Stimulated activated CD4-positive, alpha-beta T cell treated with anti-CD3 and anti-CD28 coated beads, Interleukin-12 subunit alpha, Interleukin-12 subunit beta, amount 100 ng/mL, for 4 hours (primary cell): Measurements from ENCODE around the gene MINPP1.
"Not testable (repeated sequence)": the region's sequence is repeated elsewhere in the genome, so short reads cannot be mapped to it uniquely, and the experiment has no call there.

Experiments
- DNase-seq: peaks from one replicate; pipeline ENCODE4 v3.0.0-alpha.2; 2020

Gene MINPP1

DNA sequence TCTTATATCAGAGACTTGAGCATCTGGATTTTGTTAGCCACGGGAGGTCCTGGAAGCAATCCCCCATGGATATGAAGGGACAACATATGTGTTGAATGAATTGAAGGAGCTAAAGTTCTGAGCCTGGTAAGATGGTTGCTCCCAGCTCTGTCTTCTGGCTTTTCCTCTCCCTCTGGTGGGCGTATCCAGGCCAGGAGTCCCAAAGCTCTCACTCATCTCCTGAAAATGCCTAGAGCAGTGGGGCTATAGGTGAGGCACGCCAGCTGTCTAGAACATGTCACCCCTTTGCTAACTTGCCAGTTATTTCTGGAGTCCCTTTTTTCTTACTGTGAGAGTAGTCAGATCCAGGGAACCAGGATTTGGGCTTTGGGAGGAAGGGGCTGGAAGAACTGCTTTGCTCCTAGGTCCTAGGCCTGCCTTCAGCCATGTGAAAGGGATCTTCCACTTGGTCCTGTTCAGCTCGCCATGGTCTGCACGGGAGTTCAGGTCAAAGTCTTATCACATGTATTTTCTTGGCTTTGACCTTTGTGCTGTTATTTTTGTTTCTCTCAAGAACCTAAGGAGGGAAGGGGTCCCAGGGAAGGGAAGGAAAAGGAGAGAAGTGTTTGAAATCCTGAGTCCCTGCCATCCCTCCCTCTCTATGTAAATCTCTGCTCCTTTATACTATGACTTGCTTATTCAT, 73.6 kb downstream of the MINPP1 start:
- no peak for DNase-seq

DNA sequence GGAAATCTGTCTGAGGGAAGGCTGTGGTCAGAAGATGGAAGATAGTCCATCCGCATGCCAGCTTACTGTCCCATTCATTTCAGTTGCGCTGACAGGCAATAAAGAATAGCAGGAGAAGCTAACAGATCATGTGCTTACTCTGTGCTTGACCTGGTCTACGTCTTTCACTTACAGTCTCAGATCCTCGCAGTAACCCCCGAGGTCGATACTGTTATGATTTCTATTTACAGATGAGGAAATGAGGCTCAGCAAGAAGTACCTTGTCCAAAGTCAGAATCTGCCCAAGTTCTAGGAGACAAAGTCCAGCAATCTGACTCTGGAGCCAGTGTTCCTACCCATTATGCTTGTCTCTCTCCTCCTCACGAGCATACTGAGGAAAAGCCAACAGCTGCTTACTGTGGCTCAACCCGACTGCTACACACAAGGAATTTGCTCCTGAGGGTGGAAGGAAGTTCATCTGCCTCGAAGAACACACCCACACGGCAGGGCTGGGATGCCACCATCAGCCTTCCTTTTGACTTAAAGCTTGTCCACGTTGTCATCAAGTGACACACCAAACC, 74.2 kb downstream of the MINPP1 start:
- DNase-seq, result no peak

DNA sequence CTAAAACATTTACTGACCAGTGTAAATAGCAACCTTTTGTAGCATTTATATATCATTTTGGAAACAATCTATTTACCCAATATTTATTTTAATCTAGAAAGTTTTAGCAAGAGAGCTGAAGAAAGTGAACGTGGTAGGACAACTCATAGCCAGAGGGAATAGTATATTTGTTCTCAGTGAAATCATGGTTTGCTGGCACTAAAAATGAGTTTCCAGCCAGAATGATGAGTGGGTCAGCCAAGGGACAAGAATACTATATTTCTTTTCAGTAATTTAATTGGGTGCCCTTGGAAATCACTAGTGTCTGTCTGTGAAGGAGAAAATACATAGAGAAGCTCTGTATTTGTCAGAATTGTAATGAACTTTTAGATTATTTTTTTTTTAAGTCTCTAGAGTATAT, 74.9 kb downstream of the MINPP1 start:
- DNase-seq, result no peak

DNA sequence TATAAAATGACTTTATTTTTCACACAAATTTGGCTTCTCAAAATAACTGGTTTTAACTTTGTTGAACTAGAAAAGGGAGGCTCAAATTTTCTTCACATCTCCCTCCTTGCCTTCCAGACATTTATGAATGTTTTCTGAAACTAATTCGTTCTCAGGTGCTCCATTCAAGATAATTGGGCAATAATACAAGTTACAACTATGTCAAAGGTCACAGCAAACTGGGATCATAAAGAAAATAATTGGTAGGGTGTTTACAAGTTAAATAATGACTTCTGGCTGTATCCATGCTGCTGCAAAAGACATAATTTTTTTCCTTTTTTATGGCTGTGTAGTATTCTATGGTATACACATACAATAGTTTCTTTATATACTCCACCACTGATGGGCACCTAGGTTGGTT, 75.3 kb downstream of the MINPP1 start:
- no peak for DNase-seq

DNA sequence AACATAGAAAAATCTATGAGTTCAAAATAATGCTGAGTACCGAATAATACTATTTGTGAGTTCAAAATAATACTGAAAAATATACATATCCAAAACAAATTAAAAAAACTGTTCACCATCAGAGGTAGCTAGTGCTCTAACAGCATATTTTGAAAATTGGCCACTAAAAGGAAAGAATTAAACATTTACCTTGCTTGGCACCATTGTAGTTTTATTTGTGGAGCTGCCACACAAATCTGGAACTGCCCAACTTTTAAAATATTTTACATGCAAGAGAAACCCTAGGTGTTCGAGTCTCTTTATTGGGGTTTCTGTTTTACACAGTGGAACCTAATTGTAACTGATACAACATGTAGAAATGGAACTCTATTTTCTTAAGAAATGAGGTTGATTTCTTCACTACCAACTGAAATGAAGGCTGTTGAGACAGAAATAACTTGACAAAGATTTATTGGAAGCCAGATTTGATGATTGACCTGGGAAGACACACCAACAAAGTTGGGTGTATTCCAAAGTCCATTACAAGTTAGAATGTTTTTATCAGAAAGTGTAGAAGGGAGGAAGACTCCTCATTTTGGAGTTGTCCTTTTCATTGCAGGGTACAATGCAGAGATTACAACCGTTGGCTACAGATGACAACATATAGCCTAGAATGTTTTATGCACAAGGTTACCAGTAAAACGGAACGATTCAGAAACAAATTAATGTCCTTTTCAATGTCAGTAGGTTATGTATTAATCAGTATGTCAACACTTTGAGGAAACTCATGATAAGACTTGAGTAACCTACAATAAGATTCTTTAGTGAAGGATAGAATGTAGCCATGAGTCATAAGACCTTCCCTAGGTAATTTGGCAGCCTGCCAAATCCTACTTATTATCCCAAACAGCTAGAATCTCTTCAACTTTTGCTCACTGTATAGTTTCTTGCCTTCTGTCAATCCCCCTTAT, 81.1 kb downstream of the MINPP1 start:
- DNase-seq, result no peak

DNA sequence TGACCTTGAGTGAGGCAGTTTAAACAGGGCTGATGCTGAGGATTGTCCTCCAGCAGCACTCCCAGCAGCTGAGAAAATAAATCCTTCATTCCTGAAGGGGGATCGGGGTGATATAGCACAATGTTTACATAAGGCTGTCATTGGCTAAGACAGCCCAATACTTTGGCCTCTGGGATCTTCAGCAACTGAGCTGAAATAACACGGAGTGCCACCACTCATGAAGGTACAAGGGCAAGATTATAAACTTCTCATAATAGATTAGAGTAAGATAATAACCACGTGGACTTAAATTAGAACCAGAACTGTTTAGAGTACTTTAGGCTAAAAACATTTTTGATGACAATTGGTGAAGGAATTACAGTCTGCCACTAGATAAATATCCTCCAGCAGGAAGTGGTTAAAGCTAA, 85.0 kb downstream of the MINPP1 start:
- no peak for DNase-seq

DNA sequence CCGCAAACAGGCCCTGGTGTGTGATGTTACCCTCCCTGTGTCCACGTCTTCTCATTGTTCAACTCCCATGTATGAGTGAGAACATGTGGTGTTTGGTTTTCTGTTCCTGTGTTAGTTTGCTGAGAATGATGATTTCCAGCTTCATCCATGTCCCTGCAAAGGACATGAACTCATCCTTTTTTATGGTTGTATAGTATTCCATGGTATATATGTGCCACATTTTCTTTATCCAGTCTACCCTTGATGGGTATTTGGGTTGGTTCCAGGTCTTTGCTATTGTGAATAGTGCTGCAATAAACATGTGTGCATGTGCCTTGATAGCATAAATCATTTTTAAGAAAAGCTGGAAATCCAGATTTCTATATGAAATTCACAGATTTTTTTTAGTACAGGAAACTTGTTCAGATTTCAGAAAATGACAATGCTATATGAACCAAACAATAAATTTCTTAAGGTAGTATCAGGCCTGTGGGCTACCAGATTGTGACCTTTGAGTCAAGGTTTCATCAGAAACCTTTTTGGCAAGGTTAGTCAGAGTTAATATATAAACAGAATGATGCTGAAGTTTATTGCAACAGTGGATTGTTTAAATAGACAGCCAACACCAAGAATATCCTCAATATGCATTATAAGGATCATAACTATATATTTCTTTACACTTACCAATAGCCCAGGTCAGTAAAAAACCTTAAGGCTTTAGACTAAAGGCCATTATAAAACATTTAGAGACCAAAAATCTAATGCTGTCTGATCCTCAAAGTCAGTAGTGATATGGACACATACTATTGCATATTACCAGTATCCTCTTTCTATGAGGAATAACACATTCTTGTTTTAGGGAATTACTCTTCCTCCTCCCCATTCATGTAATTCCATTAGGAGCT, 86.3 kb downstream of the MINPP1 start:
- no peak for DNase-seq

DNA sequence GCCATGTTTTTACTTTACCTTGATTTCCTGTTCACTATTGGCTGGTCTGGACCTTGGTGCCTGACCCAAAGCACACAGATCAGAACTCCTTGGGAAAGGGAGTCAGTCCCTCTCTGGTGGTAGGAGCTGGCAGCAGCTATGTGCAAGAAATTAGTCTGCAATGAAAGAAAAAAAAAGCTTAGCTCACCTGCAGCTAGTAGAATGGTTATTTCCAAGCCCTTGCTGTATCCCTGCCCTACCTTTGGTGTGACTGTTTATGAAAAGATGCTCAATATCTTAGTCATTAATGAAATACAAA, 86.8 kb downstream of the MINPP1 start:
- DNase-seq, result no peak

DNA sequence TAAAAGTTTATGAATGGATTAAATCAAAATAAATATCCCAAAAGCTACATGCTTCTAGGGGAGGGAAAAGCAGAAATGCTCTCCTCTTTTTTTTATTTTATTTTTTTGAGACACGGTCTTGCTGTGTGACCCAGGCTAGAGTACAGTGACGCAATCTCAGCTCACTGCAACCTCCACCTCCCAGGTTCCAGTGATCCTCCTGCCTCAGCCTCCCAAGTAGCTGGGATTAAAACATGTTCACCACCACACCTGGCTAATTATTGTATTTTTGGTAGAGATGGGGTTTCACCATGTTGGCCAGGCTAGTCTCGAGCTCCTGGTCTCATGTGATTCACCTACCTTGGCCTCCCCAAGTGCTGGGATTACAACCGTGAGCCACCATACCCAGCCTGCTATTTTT, 88.2 kb downstream of the MINPP1 start:
- DNase-seq, result not testable (repeated sequence)

DNA sequence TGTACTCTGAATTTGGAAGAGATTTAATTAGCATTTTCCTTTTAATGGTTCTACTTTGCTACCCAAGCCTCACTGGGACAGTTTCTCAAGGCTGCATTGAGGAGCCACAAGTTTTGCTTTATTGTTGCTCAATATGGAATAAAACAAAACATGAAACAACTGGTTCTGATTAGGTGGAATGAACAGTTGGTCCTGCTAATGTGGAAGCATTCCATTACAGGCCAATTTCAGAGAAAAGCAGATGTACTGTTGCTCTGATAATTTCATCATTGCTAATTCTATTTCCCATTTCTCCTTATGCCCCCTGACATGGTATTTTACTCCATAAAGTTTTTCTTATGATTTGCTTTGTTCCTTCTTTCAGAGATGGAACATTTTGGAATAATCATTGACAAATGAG, 89.0 kb downstream of the MINPP1 start:
- no peak for DNase-seq

DNA sequence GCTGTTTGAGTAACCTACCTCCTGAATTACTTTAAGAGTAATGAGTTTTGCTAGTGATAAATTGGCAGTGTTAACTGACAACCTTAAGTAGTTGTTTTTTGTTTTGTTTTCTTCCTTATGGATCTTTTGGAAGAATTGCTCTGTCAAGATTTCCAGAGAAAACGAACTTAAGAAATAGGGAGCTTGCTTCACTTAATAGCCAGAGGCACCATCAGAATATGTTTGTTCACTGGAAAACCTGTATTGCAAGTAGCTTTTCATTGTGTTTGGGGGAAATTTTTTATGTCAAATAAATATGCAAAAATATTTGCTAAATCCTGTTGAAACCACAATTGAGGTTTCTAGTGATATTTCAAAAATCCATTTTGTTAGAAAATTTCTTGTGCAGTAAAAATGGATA, 89.5 kb downstream of the MINPP1 start:
- DNase-seq, result no peak

DNA sequence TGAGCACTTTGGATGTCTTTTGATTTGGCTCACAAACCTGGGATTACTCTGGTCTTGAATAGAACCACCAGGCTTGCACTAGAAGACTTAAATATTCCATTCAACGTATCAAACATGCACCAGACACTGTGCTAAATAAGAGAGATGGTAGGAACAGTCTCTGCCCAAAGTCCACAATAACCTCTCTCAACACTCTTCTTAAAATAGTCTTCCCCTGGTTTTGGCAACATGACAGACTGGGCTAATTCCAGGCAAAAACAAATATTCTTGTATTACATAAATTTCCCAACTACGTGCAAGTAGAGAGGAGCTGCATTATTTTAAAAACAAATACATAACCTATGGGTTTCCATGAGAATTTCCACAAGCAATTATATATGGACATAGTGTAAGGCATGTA, 90.2 kb downstream of the MINPP1 start:
- no peak for DNase-seq

DNA sequence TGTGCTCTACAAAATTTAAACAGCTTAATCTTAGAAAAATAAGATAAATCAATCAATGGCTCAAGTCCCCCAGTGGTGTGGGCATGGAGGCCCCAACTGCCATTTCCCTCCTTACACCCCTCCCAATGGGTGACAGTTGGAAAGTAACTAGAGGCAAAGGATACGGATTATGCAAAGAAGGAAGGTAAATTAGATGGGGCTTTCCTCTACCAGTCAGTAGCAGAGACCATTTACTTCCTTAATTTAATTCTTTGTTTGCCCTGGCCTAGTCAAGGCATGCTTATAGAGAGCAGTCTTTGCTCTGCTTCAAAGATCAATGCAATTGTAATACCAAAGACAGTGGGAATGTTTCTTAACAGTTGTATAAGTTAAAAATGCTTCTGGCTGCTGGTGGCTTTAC, 91.7 kb downstream of the MINPP1 start:
- no peak for DNase-seq

DNA sequence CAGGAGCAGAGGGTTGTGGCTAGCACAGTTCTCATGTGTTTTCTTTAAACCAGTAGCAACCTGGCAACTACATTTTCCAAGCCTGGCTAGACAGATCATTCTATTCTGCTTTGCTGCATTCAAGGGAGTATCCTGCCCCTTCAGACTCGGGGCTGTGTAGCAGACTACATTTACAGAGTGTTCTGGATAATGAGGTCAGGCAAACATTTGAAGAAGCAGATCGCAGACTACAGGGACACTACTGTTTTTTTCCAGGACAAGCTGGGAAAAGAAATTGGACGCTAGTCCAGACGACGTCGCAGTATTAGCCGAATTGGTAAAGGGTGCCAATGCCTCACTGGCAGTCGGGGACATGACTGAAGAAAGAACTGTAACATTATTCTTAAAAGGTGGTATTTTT, 94.0 kb downstream of the MINPP1 start:
- no peak for DNase-seq

DNA sequence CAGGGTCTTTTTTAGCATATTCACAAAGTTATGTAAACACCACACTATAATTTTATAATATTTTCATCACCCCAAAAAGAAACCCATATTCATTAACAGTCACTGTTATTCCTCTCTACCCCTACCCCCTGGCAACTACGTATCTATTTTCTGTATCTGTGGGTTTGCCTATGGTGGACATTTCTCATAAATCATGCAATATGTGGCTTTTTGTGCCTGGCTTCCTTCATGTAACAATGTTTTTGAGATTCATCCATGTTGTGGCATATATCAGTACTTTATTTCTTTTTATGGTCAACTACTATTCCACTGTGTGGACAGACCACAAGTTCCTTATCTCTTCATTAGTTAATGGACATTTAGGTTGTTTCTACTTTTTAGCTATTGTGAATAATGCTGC, 95.9 kb downstream of the MINPP1 start:
- no peak for DNase-seq
